SIG-M5 treated with dmso at 0.1 percent for 504 hours (cell line): Measurements from ENCODE around the gene C12orf43.

Experiments used
- DNase-seq: peaks from one replicate; lab custom pipeline; 2025; ENCODE audit not compliant: unreplicated experiment; lab: John Stamatoyannopoulos, UW

The C12orf43 gene

DNA sequence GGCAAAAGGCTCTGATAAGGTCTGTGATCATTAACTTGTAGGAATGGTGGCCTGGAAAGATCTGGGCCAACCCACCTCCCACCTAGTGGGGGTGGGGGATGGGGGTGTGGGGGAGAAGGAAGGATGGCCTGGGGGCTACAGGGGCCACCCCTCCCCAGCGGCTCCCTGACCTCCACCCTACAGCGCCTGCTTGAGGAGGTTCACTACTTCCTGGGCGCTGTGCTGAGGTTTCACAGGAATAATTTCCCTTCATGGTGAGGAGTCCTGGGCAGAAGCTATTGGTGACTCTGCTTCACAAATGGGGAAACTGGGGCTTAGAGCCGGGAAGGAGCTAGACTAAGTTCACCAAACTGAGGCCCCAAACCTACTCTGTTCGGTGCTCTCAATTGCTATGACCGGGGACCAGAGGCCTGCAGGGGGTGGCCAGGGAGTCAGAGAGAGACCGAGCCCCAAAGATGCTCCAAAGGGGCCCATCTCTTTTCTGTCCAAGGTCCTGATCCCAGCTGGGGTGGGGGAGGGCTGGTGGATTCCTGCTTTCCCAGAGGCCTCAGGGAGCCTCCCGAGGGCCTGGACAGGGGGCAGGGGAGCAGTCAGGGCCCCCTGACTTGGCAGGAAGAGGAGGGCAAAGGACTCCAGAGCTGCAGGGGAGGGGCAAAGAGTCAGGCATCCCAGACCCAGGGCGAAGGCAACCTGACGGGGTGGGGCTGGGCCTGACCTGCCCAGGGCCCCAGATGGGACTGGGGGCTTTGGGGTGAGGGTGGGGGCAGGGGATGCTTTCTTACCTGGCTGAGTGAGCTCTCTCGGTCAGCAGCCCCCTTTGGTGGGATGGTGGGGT is 36.2 kb downstream of the C12orf43 start:
- no peak for DNase-seq

DNA sequence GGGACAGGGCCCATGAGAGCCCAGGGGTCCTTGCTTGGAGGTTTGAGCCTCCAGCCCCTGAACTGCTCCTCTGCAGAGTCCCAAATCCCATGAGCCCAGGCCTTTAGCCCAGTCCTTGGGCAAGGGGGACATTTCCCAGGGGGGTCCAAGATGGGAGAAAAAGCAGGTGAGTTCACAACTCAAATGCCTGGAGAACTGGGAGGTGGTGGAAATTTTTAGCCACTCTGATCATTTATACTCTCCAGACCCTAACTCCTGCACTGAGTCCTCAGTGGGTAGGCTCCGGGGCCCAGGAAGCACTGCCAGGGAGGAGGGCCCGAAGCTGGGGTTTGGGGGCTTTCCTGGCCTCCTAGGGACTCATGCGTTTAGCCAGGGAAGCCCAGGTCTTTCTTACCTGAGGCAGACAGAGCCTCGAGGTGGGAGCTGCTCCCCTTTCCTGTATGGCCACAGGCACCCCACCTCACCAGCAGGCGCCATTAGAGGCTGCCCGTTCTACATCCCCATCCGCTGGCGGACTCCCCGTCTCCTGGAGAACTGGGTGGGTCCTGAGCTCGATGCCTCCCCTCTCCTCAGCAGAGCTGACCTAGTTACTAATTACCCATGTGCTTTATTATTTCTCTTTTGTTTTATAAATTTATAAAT is 36.9 kb downstream of the C12orf43 start:
- DNase-seq = no peak

GRCh38 chr12:120978296-120979219 is 37.7 kb downstream of the C12orf43 start, which contains the start of gene HNF1A:
TSS of gene HNF1A (plus strand) at chr12:120978543. CDS start at chr12:120978769, 226 bp downstream.
- no peak for DNase-seq

- DNase-seq = no peak
These were observed 38.6 kb downstream of the C12orf43 start for GRCh38 chr12:120977531-120978295.

- no peak for DNase-seq
These were observed 43.3 kb downstream of the C12orf43 start for GRCh38 chr12:120972870-120973543.

DNA sequence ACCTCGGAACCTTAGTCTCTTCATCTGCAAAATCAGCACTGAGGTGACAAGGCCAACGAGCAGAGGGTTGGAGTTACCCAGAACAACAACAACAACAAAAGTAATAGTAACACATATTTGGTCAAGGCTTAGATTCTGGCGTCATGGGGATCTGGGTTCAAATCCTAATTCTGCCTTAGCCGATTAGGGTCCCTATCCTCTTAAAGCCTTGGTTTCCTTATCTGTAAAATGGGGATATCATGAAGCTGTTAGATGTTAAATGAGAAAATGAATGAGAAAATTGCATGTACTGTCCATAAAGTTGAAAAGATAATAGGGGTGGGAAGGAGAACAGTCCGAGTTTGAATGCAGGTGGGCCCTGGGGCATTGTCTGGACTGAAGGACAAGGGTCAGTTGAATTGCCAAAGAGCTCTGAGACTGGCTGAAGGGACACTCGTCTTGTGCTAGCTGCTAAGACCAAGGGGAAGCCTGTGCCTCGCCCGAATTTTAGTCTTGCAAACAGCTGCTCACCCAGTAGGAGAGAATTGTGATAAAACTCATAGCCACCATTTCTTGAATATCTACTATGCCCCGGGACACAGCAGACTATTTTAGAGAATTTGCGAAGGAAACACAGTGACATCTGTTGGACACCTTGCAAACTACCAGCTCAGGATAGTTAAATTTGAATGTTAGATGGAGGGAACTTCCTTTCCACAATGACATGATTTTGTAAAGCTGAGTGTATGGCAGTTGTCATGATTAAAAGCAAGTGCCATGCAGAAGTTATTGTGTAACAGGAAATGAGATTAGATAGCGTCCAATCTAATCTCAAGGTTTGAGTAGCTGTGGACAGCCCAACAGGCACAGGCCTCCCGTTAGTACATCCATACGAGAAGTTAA is 44.7 kb downstream of the C12orf43 start:
- DNase-seq = peak; percentile 89

DNA sequence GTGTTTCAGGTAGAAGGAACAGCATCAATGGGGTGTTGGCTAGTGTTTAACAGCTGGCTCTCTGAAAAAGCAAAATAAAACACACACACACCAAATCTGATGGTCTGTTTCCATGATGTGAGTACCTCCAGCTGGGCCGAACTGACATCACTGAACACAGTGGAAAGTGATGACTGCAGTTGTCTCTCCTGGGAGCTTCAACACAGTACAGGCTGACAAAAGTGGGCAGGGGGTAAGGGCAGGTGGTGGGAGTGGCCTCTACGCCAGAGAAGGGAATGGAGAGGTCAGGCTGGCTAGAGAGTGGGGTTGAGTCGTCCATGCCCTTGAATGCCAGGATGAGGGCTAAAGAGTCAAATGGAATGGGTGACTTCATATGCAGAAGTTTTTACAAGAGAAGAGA is 46.0 kb downstream of the C12orf43 start:
- no peak for DNase-seq

DNA sequence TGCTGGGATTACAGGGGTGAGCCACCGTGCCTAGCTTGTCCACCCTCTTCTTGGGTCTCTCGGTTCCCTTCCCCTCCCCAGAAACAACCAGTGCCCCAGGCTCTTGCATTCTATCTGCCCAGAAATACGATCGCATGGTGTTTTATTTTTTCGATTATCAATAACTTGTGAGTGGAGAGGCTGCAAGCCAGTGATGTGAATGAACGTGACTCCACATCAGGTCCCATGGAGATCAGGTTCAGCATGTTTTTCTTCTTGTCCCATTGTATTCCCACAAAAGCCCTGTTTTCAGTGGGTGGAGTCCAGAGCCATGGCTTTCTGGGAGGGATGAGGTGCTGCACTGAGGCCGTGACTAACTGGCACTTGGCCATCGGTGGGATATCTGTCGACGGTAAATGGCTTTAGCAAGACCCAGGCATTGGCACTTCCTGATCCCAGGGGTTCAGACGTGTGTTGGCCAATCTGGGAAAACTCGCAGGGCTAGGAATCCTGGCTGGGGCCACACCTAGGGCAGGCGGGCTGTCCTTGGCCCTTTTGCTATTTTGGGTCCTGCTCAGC is 50.7 kb downstream of the C12orf43 start:
- DNase-seq = no peak

GRCh38 chr12:120964298-120964697 is 52.0 kb downstream of the C12orf43 start:
- DNase-seq = no peak

GRCh38 chr12:120962532-120963020 is 53.7 kb downstream of the C12orf43 start:
- DNase-seq = no peak

DNA sequence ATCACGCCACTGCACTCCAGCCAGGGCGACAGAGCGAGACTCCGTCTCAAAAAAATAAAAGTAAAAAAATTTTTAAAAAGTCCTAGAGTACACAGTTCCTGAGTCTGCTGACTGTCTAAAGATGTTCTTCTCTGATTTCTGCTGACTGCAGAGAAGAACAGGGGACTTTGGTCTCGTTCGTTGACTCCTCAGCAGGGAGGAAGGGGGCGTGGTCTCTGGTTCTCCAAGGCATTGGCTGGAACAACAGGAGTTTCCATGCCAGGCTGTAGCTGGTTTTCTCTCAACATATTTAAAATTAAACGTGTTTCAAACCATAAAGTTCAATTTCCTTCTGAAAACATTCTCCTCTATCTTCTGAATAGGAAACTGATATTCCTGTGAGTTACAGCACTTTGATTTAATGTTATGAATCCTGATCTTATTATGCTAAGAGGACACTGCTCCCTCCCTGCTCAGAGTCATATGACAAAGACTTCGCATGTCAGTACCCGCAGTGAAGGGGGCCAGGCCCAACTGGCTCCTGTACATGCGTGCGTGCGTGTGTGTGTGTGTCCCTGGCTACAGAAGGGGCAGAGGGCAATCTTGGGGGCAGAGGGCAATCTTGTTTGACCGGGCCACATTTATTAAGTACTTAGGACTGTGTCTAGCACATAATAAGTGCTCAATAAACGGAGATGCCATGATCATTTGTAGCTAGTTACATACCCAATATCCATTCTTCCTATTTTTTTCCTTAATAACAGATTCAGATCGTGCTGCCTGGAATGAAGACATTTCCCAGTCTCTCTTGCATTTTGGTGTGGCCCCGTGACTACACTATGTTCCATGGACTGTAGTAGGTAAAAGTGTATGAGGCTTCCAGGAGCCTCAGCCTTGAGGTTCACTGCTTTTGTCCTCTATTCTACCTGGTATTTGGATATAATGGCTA is 54.4 kb downstream of the C12orf43 start:
- DNase-seq = no peak

- no peak for DNase-seq
These were observed 55.6 kb downstream of the C12orf43 start for GRCh38 chr12:120960657-120961056.

DNA sequence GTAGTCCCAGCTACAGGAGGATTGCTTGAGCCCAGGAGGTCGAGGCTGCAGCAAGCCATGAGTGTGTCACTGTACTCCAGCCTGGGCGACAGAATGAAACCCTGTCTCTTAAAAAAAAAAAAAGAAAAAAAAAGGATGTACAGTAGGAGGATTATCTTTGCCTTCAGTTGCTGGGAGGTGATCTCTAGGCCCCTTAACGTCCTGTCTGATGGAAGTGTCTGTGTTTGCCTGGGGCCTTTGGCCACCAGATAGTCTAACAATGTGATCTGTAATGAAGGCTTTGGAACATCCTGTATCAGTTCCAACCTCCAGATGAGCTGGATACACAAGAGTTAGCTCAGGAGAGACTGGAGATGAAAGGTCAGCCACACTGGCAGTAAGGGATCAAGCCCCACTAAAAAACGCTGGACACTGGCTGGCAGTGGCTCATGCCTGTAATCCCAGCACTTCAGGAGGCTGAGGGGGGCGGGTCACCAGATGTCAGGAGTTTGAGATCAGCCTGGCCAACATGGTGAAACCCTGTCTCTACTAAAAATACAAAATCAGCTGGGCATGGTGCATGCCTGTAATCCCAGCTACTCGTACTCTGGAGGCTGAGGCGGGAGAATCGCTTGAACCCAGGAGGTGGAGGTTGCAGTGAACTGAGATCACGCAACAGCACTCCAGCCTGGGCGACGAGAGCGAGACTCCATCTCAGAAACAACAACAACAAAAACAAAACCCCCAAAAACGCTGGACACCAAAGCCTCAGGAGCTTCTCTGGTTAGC is 57.0 kb downstream of the C12orf43 start:
- no peak for DNase-seq

- DNase-seq = no peak
These were observed 59.5 kb downstream of the C12orf43 start for GRCh38 chr12:120956579-120957300.

DNA sequence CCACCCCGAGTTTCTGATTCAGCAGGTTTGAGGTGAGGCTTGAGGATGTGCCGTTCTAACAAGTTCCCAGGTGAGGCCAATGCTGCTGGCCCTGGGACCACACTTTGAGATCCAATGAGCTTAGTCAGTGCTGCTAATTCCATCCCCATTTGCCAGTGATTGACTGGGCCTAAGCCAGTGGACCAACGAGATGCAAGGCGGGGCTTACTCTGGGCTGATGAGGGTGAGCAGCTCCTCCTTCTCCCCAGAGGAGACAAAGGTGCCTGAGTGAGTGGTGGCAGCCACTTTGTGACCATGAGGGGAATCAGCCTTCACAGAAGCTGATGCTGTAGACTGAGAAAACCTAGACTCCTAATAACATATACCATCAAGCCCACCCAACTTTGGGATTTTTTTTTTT is 61.1 kb downstream of the C12orf43 start:
- DNase-seq = no peak

GRCh38 chr12:120950807-120951206 is 65.5 kb downstream of the C12orf43 start:
- DNase-seq = no peak
